NCI-H2107 (cell line): ENCODE measurements around the gene PRKCH.

Experiments
- DNase-seq: peaks from one replicate; lab custom pipeline; 2025; lab: John Stamatoyannopoulos, UW

The PRKCH gene

GRCh38 chr14:61337893-61338292, 16.5 kb downstream of the PRKCH start:
- no peak for DNase-seq

DNA sequence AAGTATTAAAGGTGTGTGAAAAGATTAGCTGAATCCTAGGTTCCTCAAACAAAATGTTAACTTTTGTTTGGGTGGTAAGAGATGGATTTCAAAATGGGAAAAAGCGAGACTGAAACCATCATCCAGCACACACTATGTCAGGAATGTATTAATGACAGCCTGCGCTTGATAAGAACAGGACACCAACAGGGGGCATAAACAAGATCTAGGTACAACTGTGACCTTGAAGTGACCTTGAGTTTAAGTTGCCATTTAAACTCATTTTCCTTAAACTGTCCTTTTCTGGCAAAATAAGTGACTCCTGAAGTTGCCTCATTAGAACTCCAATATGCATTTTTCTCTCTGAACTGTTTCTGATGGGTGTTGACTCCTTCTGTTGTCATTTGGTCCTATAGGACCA, 17.1 kb downstream of the PRKCH start:
- no peak for DNase-seq

- no peak for DNase-seq
Measured at GRCh38 chr14:61341275-61342206, 20.2 kb downstream of the PRKCH start.

DNA sequence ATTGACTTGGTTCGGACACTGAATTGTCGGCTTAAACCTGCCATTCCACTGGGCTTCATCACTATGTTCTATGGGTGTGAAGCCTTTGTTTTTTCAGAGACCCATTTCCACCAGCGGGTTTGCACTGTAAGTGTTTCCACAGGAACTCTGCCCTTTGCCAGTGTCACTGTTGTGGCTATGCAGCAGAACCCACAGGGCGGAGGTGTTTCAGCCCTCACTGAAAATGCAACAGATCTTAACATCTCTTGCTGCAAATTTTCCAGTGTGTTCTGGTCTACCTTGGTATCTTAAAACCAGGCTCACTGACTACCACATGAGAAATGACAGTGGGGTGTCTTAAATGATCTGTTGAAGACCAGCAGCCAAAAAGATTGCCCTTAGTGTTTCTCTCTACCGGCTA, 21.1 kb downstream of the PRKCH start:
- no peak for DNase-seq

DNA sequence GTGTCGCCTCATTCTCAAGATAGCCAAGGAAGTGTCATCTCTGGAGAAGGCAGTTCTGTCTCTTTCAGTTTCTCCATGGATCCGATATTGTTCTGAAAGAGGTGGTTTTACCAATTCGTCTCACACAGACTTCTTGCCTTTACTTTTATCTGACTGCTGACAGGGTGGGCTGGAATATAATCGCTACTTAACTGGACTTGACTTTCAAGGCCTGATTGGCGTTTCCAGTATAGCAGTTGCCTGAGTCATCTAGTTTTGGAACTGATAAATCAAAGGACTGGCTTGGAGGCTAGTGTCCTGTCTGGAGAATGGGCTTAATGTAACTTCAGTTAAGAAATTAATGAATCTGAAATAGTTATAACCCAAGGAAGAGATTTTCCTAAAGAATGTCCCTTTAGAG, 21.6 kb downstream of the PRKCH start:
- DNase-seq = no peak

DNA sequence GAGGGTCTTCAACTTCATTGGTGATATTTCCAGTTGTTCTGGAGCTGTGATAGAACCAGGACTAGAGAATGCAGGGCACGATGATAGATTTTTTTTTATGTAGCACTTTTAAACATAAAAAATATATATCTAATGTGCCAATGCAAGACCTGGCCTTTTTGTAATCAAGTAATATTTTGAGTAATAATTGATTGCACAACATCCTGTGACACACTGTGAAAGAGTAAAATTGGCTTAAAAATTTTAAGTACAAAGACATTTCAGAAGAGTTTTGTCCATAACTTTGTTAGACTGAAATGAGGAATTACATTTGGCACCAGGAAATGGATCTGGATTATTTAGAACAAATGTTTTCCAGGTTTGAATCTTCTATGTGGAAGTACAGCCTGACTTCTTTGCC, 22.1 kb downstream of the PRKCH start:
- no peak for DNase-seq

- DNase-seq = no peak
Measured at GRCh38 chr14:61343991-61344405, 22.6 kb downstream of the PRKCH start.

DNA sequence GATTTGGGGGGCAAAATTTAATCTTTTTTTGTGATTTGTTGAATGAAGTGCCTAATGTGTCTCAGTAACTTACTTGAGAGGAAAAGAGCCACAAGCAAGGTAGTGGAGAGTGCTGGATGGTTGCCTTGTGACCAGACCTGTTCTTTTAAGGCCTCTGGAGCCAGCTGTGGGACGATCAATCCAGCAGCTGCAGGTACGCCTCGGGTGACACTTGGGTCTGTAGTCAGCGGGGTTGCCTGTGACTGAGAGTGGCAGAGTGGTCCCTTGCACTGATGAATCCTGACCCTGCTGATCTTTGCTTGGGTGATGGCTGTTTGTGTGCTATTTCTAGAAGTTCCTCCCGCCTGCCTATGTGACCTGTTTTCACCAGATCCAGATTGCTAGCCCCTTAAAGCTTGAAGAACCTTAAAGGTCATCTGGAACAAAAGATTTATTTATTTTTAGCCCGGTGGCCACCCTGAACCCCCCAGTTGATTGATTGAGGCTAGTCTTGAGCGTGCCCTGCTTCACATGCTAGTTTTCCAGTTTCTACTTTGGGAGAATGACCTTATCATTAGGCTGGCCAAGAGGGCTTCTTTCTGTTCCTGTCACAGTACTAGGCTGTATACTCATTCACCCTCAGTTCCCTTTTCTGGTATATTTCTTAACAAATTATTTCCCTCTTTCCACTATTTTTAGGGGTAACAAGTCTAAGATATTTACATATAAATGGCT, 23.2 kb downstream of the PRKCH start:
- DNase-seq = no peak

DNA sequence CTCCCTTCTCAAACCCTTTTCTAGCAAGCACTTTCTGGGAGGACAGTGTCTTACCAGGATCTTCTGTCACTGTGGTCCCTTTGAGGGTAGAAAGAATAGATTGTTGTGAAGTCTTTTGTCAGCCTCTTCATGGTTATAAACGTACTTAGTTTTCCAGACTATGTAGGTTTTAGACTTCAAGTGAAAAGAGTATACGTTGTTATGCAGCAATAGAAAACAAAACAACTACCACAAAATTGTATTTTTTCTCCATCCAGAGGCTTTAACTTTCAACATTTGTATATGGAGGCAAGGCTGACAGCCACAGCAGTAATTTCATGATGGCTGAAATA, 23.7 kb downstream of the PRKCH start:
- no peak for DNase-seq

DNA sequence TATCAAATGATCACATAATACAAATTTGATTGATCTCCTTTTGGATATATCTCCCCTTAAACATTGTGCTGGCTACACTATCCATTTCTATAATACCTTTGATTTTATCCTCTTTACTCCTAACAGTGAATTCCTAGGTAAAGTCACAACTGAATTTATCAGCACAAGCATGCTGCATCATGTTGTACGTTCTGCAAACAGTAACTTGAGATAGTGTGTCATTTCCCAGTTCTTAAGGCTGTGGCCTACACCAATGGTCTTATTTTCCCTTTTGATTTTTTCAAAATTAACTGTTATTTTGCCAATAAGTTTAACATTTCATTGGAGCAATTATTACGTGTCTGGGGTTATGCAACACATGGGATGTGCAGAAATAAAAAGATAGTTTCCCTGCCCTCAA, 24.8 kb downstream of the PRKCH start:
- no peak for DNase-seq

DNA sequence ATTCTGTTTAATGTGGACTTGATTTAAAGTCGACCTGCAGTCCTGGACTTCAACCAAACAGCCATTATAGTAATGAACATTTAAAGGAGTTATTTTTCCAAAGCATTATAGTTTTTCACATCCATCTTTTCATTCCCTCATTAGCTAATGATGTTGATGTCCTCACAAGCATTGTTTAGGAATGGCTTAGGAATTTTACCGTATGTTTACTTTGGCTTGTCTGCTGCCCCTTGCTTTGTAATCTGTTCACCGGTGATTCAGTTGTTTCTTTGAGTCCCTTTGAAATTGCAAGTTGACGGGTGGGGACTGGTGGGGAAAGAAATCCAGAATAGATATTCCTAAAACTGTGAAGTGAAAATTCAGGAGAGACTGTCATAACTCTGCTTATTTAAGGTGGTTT, 25.4 kb downstream of the PRKCH start:
- no peak for DNase-seq

DNA sequence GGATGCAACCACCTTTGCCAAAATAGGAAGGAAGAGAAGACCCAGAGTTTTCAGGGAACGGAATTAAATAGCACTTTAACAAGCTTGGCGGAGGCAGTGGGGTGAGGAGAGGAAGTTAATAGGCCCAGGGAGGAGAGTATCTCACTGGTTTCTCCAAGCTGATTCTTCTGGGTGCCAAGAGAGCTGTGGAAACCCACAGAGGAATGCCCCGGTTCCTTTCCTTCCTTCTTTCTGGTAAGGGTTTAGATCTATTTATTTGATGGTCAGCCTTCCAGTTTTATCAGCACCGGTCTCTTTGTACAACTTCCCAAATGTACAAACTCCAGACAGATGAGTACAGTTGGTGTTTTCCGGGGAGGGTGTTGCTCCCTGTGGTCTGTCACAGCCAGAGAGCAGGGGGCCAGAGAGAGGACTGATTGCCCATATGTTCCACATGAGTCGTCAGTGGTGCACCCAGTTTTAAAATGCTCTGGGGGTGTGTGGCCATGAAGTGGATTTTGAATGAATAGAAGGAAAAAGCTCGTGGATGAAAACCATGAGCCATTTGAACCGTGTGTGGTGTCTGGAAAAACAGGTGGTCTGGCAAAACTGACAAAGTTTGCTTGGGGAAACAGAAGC, 26.6 kb downstream of the PRKCH start:
- no peak for DNase-seq

DNA sequence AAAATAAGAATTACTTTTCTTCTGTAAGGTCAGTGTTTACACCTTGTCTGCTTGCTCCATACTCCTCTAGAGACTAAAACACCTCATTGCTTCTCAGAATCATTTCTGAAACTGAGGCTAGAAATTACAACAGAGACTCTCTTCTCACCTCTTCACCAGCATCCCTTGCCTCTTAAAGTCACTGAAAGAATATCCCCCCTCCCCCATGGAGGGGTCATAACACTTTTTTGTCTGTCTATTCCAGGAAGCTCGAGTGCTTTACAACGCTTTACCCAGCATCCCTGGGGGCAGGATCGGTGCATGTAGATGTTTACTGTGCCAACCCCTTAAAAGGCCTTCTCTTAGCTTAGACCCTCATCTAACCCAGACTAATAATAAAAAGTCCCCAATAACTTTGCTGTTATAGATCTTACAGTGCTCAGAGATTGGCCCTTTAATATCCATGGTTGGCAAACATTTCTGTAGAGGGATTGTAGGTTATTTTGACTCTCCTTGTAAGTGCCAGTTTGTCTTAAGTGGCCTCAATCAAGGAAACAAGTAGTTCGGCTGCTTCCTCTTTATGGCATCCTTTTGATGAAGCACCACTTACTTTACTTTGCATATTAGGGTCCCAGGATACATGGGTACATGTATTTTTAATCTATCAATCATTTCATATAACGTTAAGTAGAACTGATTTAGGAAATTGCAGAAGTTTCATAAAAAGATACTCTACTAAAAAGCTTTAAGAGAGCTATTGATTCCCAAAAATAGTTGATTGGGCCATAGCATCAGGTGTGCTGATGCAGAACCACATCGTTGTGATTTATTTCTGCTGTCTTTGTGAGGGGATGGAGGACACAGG, 29.3 kb downstream of the PRKCH start:
- DNase-seq = no peak

DNA sequence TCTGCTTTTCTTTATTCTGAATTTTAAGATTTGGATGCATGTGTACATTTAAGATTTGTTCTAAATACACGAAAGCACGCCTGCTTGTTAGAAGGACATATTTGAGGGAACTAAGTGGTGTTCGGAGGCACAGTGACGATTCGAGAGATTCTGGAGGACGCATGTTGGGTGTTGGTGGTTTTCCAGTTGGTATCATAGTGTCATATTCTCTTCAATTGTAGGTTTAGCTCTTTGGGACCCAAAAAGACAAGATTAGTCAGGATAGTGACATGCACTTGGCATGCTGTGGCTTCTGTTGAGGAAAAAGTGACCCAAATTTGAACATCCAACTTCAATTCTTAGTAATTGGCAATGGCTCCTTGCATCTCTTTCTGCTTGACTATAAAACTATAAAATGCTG, 30.1 kb downstream of the PRKCH start:
- DNase-seq = no peak

GRCh38 chr14:61355892-61356325, 34.5 kb downstream of the PRKCH start:
- DNase-seq = no peak

GRCh38 chr14:61357123-61357522, 35.7 kb downstream of the PRKCH start:
- no peak for DNase-seq

DNA sequence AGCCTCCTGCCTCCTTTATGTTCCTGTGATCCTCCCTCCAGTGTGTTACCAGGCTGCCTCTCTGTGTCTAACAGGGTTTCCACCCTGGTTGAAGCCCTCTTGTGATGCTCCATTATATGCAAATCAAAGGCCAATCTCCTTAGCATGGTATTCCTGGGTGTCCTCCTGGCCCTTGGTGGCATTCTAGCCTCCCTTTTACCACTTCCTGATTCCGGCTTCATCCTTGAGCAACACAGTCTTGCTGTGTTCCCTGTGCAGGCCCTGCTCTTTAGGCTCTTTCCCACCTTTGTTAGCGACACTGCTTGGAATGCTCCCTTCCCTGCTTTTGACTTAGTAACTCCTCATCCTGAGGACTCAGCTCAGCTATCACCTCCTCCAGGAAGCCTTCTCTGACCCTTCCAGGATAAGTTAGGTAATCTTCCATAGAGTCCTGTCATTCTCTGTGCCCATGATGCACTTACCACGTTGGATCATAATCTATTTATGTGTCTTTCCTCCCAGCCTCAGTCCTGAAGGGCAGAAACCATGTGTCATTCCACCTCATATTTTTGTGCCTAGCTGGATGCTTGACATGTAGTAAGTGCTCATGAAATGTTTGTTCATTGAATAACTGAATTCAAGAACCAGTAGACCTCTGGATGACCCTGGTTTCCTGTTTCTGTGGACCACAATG, 37.3 kb downstream of the PRKCH start:
- no peak for DNase-seq

DNA sequence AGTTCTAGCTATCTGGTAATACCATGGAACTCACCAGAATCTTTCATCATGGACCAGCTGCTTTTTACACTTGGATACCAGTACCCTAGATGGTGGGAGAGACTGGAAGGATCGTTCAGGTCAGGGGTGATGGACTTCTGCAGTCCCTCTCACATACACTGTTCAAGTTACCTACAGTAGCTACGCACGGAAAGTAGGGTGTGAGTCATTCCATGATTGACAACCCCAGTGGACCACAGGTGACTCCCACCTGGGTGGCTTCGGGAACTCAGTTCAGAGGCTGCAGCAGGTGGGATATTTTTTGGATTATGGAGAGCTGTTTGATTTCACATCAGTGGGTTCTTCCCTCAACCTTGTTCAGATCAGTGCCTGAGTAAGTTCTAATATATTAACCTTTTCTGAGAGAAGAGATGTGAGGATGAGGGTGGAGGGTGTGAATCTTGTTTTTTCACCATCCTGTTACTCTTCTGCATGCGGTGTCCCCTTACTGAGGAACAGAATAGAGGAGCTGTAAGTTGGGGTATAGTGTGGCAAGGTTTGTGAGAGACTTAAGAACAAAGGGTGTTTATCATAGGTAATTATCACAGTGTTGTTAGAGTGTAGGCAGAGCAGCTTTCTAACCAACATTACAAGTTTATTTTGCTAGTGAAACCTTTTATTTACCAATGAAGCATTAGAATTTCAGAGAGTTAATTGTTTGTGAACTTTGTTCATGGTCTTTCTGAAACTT, 39.6 kb downstream of the PRKCH start:
- DNase-seq = no peak

DNA sequence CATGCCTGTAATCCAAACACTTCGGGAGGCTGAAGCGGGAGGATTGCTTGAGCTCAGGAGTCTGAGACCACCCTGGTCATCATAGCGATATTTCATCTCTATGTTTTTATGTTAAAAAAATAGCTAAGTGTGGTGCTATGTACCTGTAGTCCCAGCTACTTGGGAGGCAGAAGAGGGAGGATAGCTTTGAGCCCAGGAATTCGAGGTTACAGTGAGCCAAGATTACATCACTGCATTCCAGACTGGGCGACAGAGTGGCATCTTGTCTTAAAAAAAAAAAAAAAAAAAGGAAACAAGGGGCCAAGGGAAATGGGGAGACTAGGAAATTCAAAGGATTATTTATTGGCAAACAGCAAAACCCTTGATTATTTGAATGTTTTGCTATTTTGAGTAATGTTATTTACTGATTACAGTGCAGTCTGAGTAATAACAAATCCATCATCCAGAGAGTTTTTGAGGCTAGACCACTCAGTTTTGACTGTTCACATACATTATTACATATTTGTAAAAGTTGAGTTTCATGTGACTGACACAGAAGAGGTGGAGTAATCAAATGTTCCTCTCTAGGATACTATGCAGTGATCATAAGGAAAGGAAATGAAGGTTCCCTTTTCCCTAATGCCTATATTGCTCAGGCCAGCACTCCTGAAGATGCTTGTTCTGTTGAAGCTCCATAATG, 40.8 kb downstream of the PRKCH start:
- DNase-seq = no peak

DNA sequence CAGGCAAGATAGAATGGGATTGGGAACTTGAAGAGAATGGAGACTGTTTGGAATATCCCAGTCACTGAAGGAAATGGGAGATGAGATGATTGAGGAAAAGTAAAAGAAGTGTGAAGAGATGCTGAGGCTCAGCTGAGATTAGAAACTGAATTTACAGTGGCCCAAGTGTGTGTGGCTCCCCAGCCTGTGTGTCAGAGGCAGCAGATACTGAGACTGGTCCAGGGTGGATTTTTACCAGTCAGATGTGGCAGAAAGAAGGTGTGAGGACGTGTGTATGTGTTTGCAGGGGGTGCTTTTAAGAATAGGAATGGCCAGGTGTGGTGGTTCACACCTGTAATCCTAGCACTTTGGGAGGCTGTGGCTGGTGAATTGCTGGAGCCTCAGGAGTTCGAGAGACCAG, 42.9 kb downstream of the PRKCH start:
- DNase-seq = no peak
